Activated naive CD8-positive, alpha-beta T cell treated with anti-CD3 and anti-CD28 coated beads, Interleukin-2, amount 10 ng/mL, durations not matched to agents 7 days and 5 days (primary cell): Measurements from ENCODE around the gene CAPN5. TPM values are rescaled to one million over a fixed set of nuclear protein-coding genes. Genes with fewer than 3 reads are reported as not detected.
"Not testable (repeated sequence)": the region's sequence is repeated elsewhere in the genome, so short reads cannot be mapped to it uniquely, and the experiment has no call there.

Experiments
- ATAC-seq: fragments of 150-1000 bp; cut with Tn5 transposase; one replicate; pipeline ENCODE4 v1.10.0; 2021; ENCODE audit warnings: low read depth, moderate library complexity
- POLR2A ChIA-PET: fragments of 350-600 bp; sonication (Branson Sonifier 250); formaldehyde crosslinking; loops from one replicate; lab custom pipeline; 2021; ENCODE audit warnings: antibody characterized with exemption; lab: Charles Lee
- DNase-seq: peaks from one replicate; pipeline ENCODE4 v3.0.0; 2021
- H3K27ac Mint-ChIP-seq: one replicate; pipeline ENCODE4 v1.8.0; 2022; ENCODE audit warnings: mild to moderate bottlenecking, mixed read lengths
- H3K27me3 Mint-ChIP-seq: one replicate; pipeline ENCODE4 v1.8.0; 2022; ENCODE audit warnings: mild to moderate bottlenecking, moderate library complexity, mixed read lengths
- H3K36me3 Mint-ChIP-seq: one replicate; pipeline ENCODE4 v1.8.0; 2021; ENCODE audit warnings: mild to moderate bottlenecking, mixed read lengths
- H3K4me1 Mint-ChIP-seq: one replicate; pipeline ENCODE4 v1.8.0; 2021; ENCODE audit warnings: mixed read lengths
- H3K4me3 Mint-ChIP-seq: one replicate; pipeline ENCODE4 v1.8.0; 2022; ENCODE audit warnings: mild to moderate bottlenecking, moderate library complexity, mixed read lengths
- H3K9me3 Mint-ChIP-seq: one replicate; pipeline ENCODE4 v1.8.0; 2021; ENCODE audit warnings: mixed read lengths
- total RNA-seq, 2 experiments: library from RNA; stranded (reverse); gene quantifications; one replicate each; pipeline ENCODE4 v1.2.3, GENCODE V29; 2021

The CAPN5 gene
- total RNA-seq, 2 experiments from 2014 or later: 2.8 to 3.8 TPM

DNA sequence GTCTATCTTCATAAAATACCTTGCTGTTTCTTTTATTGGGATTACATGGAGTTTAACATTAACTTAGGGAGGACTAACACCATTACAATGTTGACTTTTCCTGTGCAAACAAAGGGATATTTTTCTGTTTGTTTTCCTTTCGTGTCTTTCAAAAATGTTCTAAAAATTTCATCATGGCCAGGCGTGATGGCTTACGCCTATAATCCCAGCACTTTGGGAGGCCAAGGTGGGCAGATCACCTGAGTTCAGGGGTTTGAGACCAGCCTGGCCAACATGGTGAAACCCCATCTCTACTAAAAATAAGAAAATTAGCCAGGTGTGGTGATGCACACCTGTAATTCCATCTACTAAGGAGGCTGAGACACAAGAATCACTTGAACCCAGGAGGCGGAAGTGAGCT, 5.5 kb upstream of the CAPN5 start:
- H3K36me3 Mint-ChIP-seq, POLR2A ChIA-PET, H3K4me3 Mint-ChIP-seq, H3K9me3 Mint-ChIP-seq, H3K27ac Mint-ChIP-seq, ATAC-seq, H3K4me1 Mint-ChIP-seq, DNase-seq: not testable (repeated sequence)
- peaks cover 21% of the 10 kb centered on the region for H3K27me3 Mint-ChIP-seq

DNA sequence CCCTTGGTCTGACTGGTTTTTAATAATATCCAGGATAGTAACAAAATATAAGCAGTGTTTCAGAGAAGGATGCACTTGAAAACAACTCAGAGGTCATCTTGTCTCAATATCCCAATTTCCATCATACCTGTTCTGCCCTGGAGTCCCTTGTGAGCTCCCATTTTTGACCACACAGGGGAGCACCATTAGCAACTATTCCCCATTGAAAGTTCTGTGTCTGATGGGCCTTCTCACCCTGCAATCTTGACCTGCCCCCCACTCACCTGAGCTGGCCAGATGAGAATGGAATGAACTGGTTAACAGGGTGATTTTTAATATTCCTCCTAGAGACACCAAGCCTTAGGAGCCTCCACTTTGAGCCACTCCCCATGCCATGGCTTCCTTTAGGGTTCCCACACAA, 3.8 kb upstream of the CAPN5 start:
- H3K27me3 Mint-ChIP-seq: peaks cover 19% of the 10 kb centered on the region
- DNase-seq (no peak), ATAC-seq (no peak)
- H3K4me1 Mint-ChIP-seq: peaks cover 6% of the 10 kb centered on the region
- no peaks in the 10 kb centered on the region for H3K36me3 Mint-ChIP-seq
- H3K9me3 Mint-ChIP-seq: no peaks in the 10 kb centered on the region
- no peak overlapping the region for H3K4me3 Mint-ChIP-seq
- POLR2A ChIA-PET: no interaction called here
- no peak overlapping the region for H3K27ac Mint-ChIP-seq

DNA sequence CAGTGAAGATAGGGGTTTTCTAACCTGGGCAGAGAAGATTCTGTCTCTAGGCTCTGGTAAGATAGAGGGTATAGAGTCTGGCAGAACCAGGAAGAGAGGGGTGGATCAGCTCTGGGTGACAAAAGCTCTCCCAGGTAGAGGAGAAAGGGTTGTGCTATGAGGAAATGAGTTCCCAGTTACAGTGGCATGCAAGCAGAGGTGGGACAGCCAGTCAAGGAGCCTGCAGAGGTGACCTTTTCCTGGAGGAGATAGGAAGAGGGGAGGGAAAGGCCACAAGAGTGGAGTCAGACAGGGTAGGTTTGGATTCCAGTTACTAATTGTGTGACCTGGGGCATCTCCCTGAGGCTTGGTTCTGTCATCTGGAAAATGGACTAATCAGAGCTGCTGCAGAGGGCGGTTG, 3.4 kb upstream of the CAPN5 start:
- peaks cover 21% of the 10 kb centered on the region for H3K27me3 Mint-ChIP-seq
- POLR2A ChIA-PET: no interaction called here
- no peak overlapping the region for H3K4me3 Mint-ChIP-seq

GRCh38 chr11:77063861-77064260, 2.9 kb upstream of the CAPN5 start:
- peaks cover 6% of the 10 kb centered on the region for H3K4me1 Mint-ChIP-seq
- POLR2A ChIA-PET: no interaction called here
- H3K9me3 Mint-ChIP-seq: no peaks in the 10 kb centered on the region
- H3K27me3 Mint-ChIP-seq: peaks cover 25% of the 10 kb centered on the region
- no peaks in the 10 kb centered on the region for H3K36me3 Mint-ChIP-seq
- ATAC-seq (no peak), DNase-seq (no peak)
- H3K4me3 Mint-ChIP-seq: no peak overlapping the region
- no peak overlapping the region for H3K27ac Mint-ChIP-seq

More for the DNA sequence above, 3.4 kb upstream of the CAPN5 start:
- Mint-ChIP-seq H3K9me3 (no peaks in the 10 kb centered on the region), H3K27ac (no peak overlapping the region), H3K4me1 (peaks cover 6% of the 10 kb centered on the region), H3K36me3 (no peaks in the 10 kb centered on the region)
- DNase-seq: no peak
- no peak for ATAC-seq

GRCh38 chr11:77064648-77065217, 2.0 kb upstream of the CAPN5 start:
- no peak overlapping the region for H3K27ac Mint-ChIP-seq
- ATAC-seq (no peak), DNase-seq (no peak)
- H3K4me3 Mint-ChIP-seq: no peak overlapping the region
- peaks cover 28% of the 10 kb centered on the region for H3K27me3 Mint-ChIP-seq
- peaks cover 6% of the 10 kb centered on the region for H3K4me1 Mint-ChIP-seq
- POLR2A ChIA-PET: interaction anchor here (3.6 kb wide), 1 partner anchor 18 kb away, joined by 19 read pairs; no protein-coding TSS in a partner anchor
- no peaks in the 10 kb centered on the region for H3K36me3 Mint-ChIP-seq
- H3K9me3 Mint-ChIP-seq: no peaks in the 10 kb centered on the region

DNA sequence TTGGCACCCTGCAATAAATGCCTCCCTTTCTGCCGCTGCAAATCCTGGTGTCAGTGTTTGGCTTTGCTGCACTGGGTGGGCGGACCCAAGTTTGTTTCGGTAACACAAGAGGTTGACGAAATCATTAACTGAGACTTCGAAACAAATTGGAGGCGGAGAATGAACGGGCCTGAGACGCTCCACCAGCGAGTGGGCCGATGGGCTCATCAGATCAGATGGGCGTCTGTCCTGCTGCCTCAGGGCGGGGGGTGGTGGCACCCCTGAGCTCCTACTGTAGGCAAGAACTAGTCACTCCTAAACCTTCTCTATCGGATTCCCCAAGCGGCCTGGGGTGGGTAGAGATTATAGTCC, 918 bp upstream of the CAPN5 start:
- Mint-ChIP-seq H3K36me3 (no peaks in the 10 kb centered on the region), H3K27ac (peak overlapping the region; percentile 50), H3K4me1 (peaks cover 6% of the 10 kb centered on the region), H3K4me3 (peak overlapping the region; percentile 80), H3K27me3 (peaks cover 30% of the 10 kb centered on the region), H3K9me3 (no peaks in the 10 kb centered on the region)
- DNase-seq (no peak), ATAC-seq (no peak)
- POLR2A ChIA-PET: interaction anchor here (3.6 kb wide), 1 partner anchor 17 kb away, joined by 19 read pairs; no protein-coding TSS in a partner anchor

DNA sequence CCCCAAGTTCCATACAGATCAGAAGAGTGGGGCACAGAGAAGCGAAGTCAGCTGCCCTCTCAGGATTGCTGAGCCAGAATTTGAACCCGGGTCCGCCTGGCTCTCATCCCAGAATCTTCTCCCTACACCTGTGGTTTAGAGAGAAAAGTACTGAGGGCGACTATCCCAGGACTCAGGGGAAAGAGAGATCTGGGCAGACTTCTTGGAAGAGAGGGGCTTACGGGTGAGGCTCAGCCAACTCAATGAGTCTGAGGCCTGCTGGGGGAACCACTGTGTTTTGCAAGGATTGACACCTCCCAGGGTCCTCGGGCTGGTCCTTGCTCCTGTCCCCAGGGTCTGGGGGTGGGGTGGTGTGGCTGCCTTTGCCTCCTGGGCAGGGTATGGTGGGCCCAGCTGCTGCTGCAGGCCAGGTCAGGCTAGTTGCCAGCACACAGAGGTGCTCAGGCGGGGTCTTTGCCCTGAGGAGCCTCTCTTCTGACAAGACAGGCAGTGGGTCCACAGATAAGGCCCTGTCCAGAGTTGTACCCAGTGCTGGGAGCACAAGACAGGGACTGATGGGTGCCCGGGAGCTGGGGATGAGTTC, 1.2 kb downstream of the CAPN5 start:
- H3K27me3 Mint-ChIP-seq: peaks cover 21% of the 10 kb centered on the region
- POLR2A ChIA-PET: interaction anchor here (3.6 kb wide), 1 partner anchor 15 kb away, joined by 19 read pairs; no protein-coding TSS in a partner anchor
- no peak for DNase-seq

DNA sequence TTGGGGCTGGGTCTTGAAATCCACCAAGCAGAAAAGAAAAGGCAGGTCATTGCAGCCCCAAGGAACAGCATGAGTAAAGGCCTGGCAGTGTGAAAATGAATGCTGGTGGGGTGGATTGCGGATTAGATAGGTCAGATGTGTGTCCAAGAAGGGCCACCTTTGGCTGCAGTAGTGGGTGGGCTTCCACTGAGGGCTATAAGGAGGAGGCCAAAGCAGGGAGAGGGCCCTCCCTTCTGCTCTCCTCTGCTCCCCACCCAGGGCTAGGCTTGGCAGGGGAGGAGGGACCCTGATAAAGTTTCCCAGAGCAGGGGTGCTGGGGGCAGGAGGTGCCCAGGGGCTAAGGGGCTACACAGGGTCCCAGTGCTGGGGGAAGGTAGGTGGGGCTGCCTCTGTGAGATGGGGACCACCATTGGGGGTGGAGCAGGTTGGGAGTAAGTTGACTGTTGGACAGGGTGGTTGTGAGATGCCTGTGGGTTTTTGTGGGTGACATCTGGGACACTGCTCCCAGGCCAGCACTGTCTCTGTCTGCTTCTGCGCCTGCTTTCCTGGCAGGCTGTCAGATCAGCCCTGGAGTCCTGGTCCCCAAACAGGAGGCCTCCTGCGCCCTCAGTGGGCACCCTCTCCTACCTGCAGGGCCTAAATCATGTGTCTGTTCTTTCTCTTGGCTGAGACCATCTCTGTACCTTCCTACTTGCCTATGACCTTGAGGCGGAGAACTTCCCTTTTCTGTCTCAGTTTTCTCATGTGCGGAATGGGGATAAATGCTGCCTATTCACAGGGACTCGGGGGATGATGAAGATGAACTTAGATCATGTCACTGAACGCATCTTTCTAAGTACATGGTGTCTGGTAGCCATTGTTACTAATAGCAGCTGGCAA, 1.9 kb downstream of the CAPN5 start:
- Mint-ChIP-seq H3K36me3 (no peaks in the 10 kb centered on the region), H3K4me1 (peaks cover 24% of the 10 kb centered on the region), H3K27me3 (peaks cover 21% of the 10 kb centered on the region), H3K4me3 (no peak overlapping the region), H3K9me3 (no peaks in the 10 kb centered on the region), H3K27ac (no peak overlapping the region)
- ATAC-seq (no peak), DNase-seq (no peak)
- POLR2A ChIA-PET: interaction anchor here (1.5 to 3.6 kb wide), 2 partner anchors 13 to 14 kb away, joined by 8 to 19 read pairs; no protein-coding TSS in a partner anchor

More for the DNA sequence above, 1.2 kb downstream of the CAPN5 start:
- H3K36me3 Mint-ChIP-seq: no peaks in the 10 kb centered on the region
- H3K4me1 Mint-ChIP-seq: peaks cover 18% of the 10 kb centered on the region
- no peak overlapping the region for H3K27ac Mint-ChIP-seq
- no peak for ATAC-seq
- no peaks in the 10 kb centered on the region for H3K9me3 Mint-ChIP-seq
- peak overlapping the region; percentile 76 for H3K4me3 Mint-ChIP-seq

DNA sequence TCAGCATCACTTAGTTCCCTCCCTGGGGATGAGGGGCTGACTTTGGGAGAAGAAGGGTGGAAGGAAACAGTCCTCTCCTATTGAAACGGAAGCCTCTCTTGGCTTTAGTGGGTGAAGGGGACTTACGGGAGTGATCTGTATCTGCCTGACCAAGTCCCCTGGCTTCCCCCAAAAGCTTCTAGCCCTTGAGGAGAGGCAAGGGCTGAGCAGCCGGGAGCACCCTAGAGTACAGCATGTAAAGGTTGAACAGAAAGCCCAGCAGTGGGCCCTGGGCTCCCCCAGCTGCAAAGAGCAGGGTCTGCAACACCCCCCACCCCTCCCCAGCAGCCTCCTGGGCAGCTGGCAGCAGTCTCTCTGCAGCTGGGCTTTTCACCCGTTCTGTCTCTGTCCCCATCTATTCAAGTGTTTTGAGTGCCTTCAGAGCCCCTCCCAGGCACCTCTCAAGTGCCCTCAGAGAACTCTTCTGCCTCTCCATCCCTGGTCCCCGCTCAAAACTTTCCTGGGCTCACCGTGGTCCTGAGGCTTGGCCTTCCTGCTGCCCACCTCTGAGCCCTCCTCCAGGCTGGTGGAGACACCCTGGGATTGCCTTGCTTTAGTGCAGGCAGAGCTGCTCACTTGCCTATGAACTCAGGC, 2.7 kb downstream of the CAPN5 start:
- H3K27ac Mint-ChIP-seq: no peak overlapping the region

DNA sequence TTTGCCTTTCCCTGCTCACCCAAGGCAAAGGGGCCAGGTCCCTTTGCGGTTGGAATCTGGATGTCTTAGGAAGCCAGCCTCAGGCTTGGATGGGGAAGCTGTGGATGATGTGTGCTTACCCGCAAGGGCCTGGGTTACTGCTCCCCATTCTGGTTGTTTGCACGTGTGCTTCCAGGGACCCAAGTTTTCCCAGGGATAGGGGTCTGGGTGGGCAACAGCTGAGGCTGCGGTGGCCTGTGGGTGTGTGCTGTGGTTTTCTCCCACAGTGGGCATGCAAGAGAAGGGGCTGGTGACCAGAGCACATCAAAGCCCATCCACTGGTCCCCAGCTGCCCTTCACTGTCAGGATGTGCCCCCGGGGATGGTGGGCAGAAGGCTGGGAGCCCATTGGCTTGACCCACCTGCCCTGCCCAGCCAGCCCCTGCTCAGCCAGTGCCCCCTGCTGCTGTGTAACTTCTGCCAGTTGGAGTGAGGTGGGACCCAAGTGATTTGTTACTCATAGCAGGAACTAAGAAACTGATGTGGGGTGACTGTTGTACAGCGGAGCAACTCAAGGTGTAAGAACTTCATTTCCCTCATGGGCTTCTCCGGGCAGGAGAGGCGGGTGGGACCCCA, 3.3 kb downstream of the CAPN5 start:
- Mint-ChIP-seq H3K9me3 (no peaks in the 10 kb centered on the region), H3K36me3 (no peaks in the 10 kb centered on the region), H3K27ac (no peak overlapping the region), H3K27me3 (peaks cover 17% of the 10 kb centered on the region), H3K4me3 (no peak overlapping the region), H3K4me1 (peaks cover 24% of the 10 kb centered on the region)
- ATAC-seq (no peak), DNase-seq (no peak)
- POLR2A ChIA-PET: interaction anchor here (1.0 to 1.5 kb wide), 2 partner anchors 12 to 13 kb away, joined by 3 to 8 read pairs; no protein-coding TSS in a partner anchor

More for the DNA sequence above, 2.7 kb downstream of the CAPN5 start:
- POLR2A ChIA-PET: interaction anchor here (1.5 kb wide), 1 partner anchor 13 kb away, joined by 8 read pairs; no protein-coding TSS in a partner anchor
- peaks cover 24% of the 10 kb centered on the region for H3K4me1 Mint-ChIP-seq
- no peaks in the 10 kb centered on the region for H3K9me3 Mint-ChIP-seq
- H3K27me3 Mint-ChIP-seq: peaks cover 21% of the 10 kb centered on the region
- H3K4me3 Mint-ChIP-seq: no peak overlapping the region
- ATAC-seq (no peak), DNase-seq (no peak)
- no peaks in the 10 kb centered on the region for H3K36me3 Mint-ChIP-seq

- H3K36me3 Mint-ChIP-seq: no peaks in the 10 kb centered on the region
- H3K9me3 Mint-ChIP-seq: no peaks in the 10 kb centered on the region
- no peak overlapping the region for H3K4me3 Mint-ChIP-seq
- no peak for DNase-seq
- H3K4me1 Mint-ChIP-seq: peaks cover 20% of the 10 kb centered on the region
- H3K27me3 Mint-ChIP-seq: peaks cover 11% of the 10 kb centered on the region
- no peak overlapping the region for H3K27ac Mint-ChIP-seq
- no peak for ATAC-seq
- POLR2A ChIA-PET: interaction anchor here (1.0 kb wide), 1 partner anchor 12 kb away, joined by 3 read pairs; no protein-coding TSS in a partner anchor
These were observed 4.3 kb downstream of the CAPN5 start for GRCh38 chr11:77071077-77071476.

DNA sequence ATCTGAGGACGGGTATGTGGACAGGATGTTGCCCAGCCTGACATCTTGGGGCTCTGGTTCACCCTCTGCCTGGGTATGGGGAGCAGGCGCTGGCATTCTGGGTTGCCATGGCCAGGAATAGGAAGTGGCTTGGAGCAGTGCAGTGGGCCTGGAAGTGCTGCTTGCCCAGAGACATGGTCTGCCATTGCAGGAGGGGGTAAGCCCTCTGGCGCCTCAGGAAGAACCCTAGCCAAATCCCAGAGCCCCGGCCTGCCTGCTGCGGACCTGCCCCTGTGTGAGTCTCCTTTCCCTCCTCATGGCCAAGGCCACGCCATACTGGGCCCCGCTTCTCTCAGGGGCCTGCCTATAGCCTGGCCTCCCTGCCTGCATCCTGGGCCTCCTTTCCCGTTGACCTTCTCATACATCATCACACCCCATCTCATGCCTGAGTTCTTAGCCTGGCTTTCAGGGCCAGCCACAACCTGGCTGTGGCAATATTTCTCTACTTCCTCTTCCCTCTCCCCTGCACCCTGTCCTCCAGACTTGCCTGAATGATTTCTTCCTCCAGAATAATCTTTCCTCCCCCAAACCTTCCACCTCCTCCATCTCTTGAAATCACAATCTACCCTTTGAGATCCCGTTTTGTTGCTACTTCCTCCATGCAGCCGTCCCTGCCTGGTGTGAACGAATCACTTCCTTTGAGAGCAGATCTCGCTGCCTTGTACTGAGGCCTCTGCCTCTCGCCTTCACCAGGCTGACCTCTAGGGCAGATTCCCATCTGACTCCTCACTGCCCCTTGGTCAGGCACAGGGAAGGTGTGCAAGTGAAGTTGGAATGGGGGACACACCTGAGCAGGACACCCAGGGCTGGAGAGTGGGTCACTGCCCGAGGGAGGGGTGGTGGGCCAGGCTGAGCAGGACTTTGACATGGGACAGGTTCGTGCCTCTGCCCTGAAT, 5.2 kb downstream of the CAPN5 start:
- H3K4me3 Mint-ChIP-seq: no peak overlapping the region
- POLR2A ChIA-PET: interaction anchor here (2.2 kb wide), 1 partner anchor 11 kb away, joined by 21 read pairs; no protein-coding TSS in a partner anchor
- H3K36me3 Mint-ChIP-seq: no peaks in the 10 kb centered on the region
- peaks cover 11% of the 10 kb centered on the region for H3K27me3 Mint-ChIP-seq
- ATAC-seq (no peak), DNase-seq (no peak)
- peaks cover 20% of the 10 kb centered on the region for H3K4me1 Mint-ChIP-seq
- H3K27ac Mint-ChIP-seq: no peak overlapping the region
- no peaks in the 10 kb centered on the region for H3K9me3 Mint-ChIP-seq
